Fibroblast of lung (primary cell): ENCODE data around the gene SELENOK. TPM values are rescaled to one million over a fixed set of nuclear protein-coding genes. Genes with fewer than 3 reads are reported as not detected.
A peak's percentile ranks its signal among the peaks of the same experiment; 100 is the strongest.

ENCODE experiments used
- DNase-seq, 2 donors: peaks; one replicate each; pipeline versions ENCODE4 v3.0.0 to v3.0.0-alpha.2; 2010; ENCODE audit warnings: low read depth in 2 of 2
- H2AFZ ChIP-seq: 2 replicates; pipeline ENCODE4 v1.5.1; 2012; ENCODE audit warnings: low read length, control low read depth, inconsistent platforms
- H3K27ac ChIP-seq: 2 replicates; pipeline ENCODE4 v1.5.1; 2011; ENCODE audit warnings: low read length, control low read depth; ENCODE audit not compliant: insufficient read depth
- H3K27me3 ChIP-seq: 2 replicates; pipeline ENCODE4 v1.5.1; 2011; ENCODE audit warnings: mild to moderate bottlenecking, low read length; ENCODE audit not compliant: control insufficient read depth, insufficient read depth
- H3K36me3 ChIP-seq: 2 replicates; pipeline ENCODE4 v1.5.1; 2011; ENCODE audit warnings: low read length; ENCODE audit not compliant: control insufficient read depth, insufficient read depth
- H3K4me1 ChIP-seq: 2 replicates; pipeline ENCODE4 v1.5.1; 2011; ENCODE audit warnings: low read length; ENCODE audit not compliant: control insufficient read depth, insufficient read depth; ENCODE audit errors: extremely low read depth
- H3K4me2 ChIP-seq: 2 replicates; pipeline ENCODE4 v1.5.1; 2011; ENCODE audit warnings: low read length, control low read depth; ENCODE audit not compliant: insufficient read depth; ENCODE audit errors: extremely low read depth
- H3K4me3 ChIP-seq, 4 experiments: fragments of 200-600 bp in 1 of 4; sonication (generic) in 1 of 4; replicated peaks in 1 of 4; 2 replicates each; pipeline ENCODE4 v1.5.1; 2011 to 2016; ENCODE audit warnings: low read length in 4 of 4, low read depth in 3 of 4, mild to moderate bottlenecking in 3 of 4, control low read depth in 2 of 4, inconsistent platforms in 1 of 4, mixed read lengths in 1 of 4; ENCODE audit not compliant: insufficient read depth in 1 of 4; ENCODE audit errors: control extremely low read depth in 1 of 4
- H3K79me2 ChIP-seq: 2 replicates; pipeline ENCODE4 v1.5.1; 2012; ENCODE audit warnings: mild to moderate bottlenecking, low read length, inconsistent platforms; ENCODE audit not compliant: control insufficient read depth, insufficient read depth
- H3K9ac ChIP-seq: 2 replicates; pipeline ENCODE4 v1.5.1; 2011; ENCODE audit warnings: mild to moderate bottlenecking, low read length, control low read depth; ENCODE audit not compliant: insufficient read depth
- H3K9me3 ChIP-seq: 2 replicates; pipeline ENCODE4 v1.5.1; 2012; ENCODE audit warnings: low read depth, low read length; ENCODE audit not compliant: control insufficient read depth, insufficient read depth
- H4K20me1 ChIP-seq: 2 replicates; pipeline ENCODE4 v1.5.1; 2011; ENCODE audit warnings: low read length; ENCODE audit not compliant: control insufficient read depth, insufficient read depth; ENCODE audit errors: extremely low read depth
- EZH2 ChIP-seq: IDR thresholded peaks from 2 replicates; pipeline ENCODE4 v1.5.1; 2012; ENCODE audit warnings: low read length, control low read depth, mild to moderate bottlenecking; ENCODE audit errors: missing control alignments
- polyA plus RNA-seq, 2 donors: library from polyadenylated mRNA; depleted of rRNA in 1 of 2; stranded (reverse) in 1 of 2; unstranded in 1 of 2; fragments of >200 nt; gene quantifications; 2 replicates each; pipeline ENCODE4 v1.2.1, GENCODE V29; 2011 to 2012; ENCODE audit warnings: missing spikeins in 1 of 2
- total RNA-seq: library from RNA; depleted of rRNA; stranded (reverse); fragments of >200 nt; gene quantifications from 2 replicates; pipeline ENCODE4 v1.2.1, GENCODE V29; 2014
- TF ChIP-seq, protein P1 (sequence below), 2 donors: IDR thresholded peaks in 1 of 2; conservative IDR thresholded peaks in 1 of 2; 1 replicate in 1 of 2; 2 replicates in 1 of 2; pipeline ENCODE4 v1.5.1; 2011 to 2012; ENCODE audit warnings: low read length in 2 of 2, control low read depth in 1 of 2, inconsistent platforms in 1 of 2, low read depth in 1 of 2, mild to moderate bottlenecking in 1 of 2

SELENOK gene
- total and polyA plus RNA-seq, 2 donors (not counting 1 experiment from before 2014, with no cell fraction given), result 26.9 to 40.1 TPM

DNA sequence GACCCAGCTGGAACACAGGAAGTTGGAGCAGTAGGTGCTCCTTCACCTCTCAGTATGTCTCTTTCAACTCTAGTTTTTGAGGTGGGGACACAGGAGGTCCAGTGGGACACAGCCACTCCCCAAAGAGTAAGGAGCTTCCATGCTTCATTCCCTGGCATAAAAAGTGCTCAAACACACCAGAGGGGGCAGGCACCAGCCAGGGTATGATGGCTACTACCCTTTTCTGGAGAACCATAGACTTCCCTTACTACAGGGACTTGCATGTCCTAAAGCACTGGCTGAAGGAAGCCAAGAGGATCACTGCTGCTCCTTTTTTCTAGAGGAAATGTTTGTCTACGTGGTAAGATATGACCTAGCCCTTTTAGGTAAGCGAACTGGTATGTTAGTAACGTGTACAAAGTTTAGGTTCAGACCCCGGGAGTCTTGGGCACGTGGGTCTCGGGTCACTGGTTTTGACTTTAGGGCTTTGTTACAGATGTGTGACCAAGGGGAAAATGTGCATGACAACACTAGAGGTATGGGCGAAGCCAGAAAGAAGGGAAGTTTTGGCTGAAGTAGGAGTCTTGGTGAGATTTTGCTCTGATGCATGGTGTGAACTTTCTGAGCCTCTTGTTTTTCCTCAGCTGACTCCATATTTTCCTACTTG is 33.4 kb downstream of the SELENOK start:
- Histone ChIP-seq H3K4me1 (no peaks in the 10 kb centered on the region), H4K20me1 (no peaks in the 10 kb centered on the region), H3K4me3 (no peak overlapping the region), H3K9me3 (no peaks in the 10 kb centered on the region), H3K79me2 (no peaks in the 10 kb centered on the region), H3K36me3 (no peaks in the 10 kb centered on the region), H3K27me3 (no peaks in the 10 kb centered on the region), H3K4me2 (no peak overlapping the region), H3K27ac (no peak overlapping the region), H3K9ac (no peak overlapping the region), H2AFZ (no peak overlapping the region)
- no peak for TF ChIP-seq EZH2
- TF ChIP-seq, protein P1, sequence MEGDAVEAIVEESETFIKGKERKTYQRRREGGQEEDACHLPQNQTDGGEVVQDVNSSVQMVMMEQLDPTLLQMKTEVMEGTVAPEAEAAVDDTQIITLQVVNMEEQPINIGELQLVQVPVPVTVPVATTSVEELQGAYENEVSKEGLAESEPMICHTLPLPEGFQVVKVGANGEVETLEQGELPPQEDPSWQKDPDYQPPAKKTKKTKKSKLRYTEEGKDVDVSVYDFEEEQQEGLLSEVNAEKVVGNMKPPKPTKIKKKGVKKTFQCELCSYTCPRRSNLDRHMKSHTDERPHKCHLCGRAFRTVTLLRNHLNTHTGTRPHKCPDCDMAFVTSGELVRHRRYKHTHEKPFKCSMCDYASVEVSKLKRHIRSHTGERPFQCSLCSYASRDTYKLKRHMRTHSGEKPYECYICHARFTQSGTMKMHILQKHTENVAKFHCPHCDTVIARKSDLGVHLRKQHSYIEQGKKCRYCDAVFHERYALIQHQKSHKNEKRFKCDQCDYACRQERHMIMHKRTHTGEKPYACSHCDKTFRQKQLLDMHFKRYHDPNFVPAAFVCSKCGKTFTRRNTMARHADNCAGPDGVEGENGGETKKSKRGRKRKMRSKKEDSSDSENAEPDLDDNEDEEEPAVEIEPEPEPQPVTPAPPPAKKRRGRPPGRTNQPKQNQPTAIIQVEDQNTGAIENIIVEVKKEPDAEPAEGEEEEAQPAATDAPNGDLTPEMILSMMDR (conservative IDR thresholded peaks at IDR 0.05 in 1 of 2, IDR thresholded peaks at IDR 0.05 in 1 of 2; ENCODE audit: low read depth in 1 of 2, low read length in 2 of 2), result no peak
- DNase-seq, result no peak

DNA sequence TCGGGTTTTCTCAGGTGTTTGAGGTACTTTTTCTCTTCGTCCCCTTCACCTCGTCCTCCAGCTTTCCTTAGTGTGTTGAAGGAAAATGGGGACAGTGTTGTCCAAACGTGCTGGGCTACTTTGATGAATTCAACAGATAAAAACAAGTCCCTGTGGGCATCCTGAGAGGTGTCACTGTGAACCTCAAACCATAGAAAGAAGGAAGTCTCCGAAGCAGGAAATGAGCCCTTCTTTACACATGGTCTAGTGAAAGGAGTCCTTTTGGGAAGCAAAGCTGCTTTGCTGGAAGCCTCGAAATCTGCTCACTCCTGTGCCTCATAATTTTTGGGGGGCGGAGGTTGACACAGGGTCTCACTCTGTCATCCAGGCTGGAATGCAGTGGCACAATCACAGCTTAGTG is 34.7 kb downstream of the SELENOK start:
- DNase-seq, result no peak
- no peaks in the 10 kb centered on the region for H3K4me1 ChIP-seq
- no peak overlapping the region for H3K4me3 ChIP-seq
- no peak overlapping the region for H3K9ac ChIP-seq
- no peaks in the 10 kb centered on the region for H3K9me3 ChIP-seq
- no peaks in the 10 kb centered on the region for H3K79me2 ChIP-seq
- no peaks in the 10 kb centered on the region for H4K20me1 ChIP-seq
- no peak overlapping the region for H3K4me2 ChIP-seq
- no peak for TF ChIP-seq EZH2
- TF ChIP-seq, protein P1 (conservative IDR thresholded peaks at IDR 0.05 in 1 of 2, IDR thresholded peaks at IDR 0.05 in 1 of 2; ENCODE audit: low read depth in 1 of 2, low read length in 2 of 2), result no peak
- H3K36me3 ChIP-seq, result no peaks in the 10 kb centered on the region
- no peaks in the 10 kb centered on the region for H3K27me3 ChIP-seq
- no peak overlapping the region for H3K27ac ChIP-seq
- no peak overlapping the region for H2AFZ ChIP-seq

DNA sequence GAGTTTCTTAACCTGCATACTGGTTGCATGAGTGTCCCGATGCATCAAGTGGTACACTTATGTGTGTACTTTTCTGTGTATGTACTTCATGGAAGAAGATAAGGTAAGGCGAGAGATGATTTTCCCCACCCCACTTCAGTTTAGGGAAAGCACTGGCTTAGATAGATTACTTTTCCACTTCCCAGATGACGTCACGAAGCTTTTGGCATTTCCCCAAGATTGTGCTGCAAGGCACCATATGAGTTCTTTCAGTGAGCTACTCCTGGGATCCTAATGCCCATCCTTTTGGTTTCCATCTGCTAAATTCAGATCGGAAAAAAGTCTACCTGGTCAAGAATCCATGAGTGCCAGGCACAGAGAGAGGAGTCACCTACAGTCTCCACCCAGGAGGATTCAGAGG is 40.8 kb downstream of the SELENOK start:
- Histone ChIP-seq H2AFZ (no peak overlapping the region), H3K4me3 (no peak overlapping the region), H3K9ac (no peak overlapping the region), H3K36me3 (no peaks in the 10 kb centered on the region), H3K79me2 (no peaks in the 10 kb centered on the region), H4K20me1 (no peaks in the 10 kb centered on the region), H3K9me3 (no peaks in the 10 kb centered on the region), H3K4me2 (no peak overlapping the region), H3K4me1 (no peaks in the 10 kb centered on the region), H3K27ac (no peak overlapping the region), H3K27me3 (peaks cover 23% of the 10 kb centered on the region)
- TF ChIP-seq, protein P1 (conservative IDR thresholded peaks at IDR 0.05 in 1 of 2, IDR thresholded peaks at IDR 0.05 in 1 of 2; ENCODE audit: low read depth in 1 of 2, low read length in 2 of 2), result no peak
- TF ChIP-seq EZH2, result no peak
- peak; percentile 18 to 64 for DNase-seq
